ENCODE measurements around the gene CMTM4.

DNA sequence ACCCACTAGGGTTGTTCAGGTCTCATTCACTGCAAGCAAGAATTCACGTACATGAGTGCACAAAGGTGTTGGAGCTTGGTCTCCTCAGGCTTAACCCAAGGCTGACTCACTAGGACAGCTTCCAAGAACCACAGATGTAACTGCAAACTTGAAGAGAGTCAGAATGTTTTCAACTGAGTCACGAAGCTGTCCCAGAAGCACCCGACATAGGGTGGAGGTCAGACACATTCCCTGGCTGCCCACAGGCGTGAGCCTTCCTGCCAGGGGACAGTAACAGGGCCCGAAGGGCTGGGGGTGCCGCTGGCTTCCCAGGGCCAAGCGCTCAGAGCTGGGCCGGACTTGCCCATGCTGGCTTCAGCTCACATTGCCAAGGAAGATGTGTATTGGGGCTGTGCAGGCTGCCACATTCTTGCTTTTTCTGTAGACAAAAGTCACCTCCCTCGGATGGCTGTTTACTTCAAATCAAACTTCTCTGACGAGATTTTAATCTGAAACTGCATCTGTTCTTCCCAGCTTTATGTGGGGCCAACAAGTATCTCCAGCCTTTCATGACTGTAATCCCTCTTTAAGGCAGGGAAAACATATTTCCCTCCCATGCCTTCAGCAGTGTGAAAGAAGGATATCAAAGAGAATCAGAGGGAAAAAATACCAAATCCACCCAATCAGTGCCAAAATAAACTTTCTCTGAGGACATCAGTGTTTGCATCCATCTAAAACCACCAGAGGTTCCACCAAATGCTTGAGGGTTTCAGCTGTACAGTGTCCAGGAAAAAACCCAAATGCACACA lies 77.8 kb downstream of the CMTM4 start:
- TF ChIP-seq, protein P1, sequence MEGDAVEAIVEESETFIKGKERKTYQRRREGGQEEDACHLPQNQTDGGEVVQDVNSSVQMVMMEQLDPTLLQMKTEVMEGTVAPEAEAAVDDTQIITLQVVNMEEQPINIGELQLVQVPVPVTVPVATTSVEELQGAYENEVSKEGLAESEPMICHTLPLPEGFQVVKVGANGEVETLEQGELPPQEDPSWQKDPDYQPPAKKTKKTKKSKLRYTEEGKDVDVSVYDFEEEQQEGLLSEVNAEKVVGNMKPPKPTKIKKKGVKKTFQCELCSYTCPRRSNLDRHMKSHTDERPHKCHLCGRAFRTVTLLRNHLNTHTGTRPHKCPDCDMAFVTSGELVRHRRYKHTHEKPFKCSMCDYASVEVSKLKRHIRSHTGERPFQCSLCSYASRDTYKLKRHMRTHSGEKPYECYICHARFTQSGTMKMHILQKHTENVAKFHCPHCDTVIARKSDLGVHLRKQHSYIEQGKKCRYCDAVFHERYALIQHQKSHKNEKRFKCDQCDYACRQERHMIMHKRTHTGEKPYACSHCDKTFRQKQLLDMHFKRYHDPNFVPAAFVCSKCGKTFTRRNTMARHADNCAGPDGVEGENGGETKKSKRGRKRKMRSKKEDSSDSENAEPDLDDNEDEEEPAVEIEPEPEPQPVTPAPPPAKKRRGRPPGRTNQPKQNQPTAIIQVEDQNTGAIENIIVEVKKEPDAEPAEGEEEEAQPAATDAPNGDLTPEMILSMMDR (IDR thresholded peaks at IDR 0.05; ENCODE audit: insufficient read depth, low read length, poor library complexity, severe bottlenecking) = no peak
- TF ChIP-seq EZH2phosphoT487 (conservative IDR thresholded peaks at IDR 0.05; ENCODE audit: low read length) = no peak

Measured in SU-DHL-6 (cell line).